Testis (tissue), 2 donors: Measurements from ENCODE around the gene SLC4A4.

Experiments used
- CTCF ChIP-seq, 3 experiments: fragments of 450-650 bp in 2 of 3; fragments of 200-600 bp in 1 of 3; sonication (generic) in 1 of 3; IDR thresholded peaks; one replicate each; pipeline ENCODE4 v1.5.1; 2016 to 2019; ENCODE audit warnings: antibody characterized with exemption in 3 of 3, mild to moderate bottlenecking in 2 of 3, moderate library complexity in 1 of 3
- POLR2A ChIP-seq: fragments of 450-650 bp; IDR thresholded peaks from one replicate; pipeline ENCODE4 v1.6.1; 2017; ENCODE audit warnings: antibody characterized with exemption, mild to moderate bottlenecking, moderate library complexity

DNA sequence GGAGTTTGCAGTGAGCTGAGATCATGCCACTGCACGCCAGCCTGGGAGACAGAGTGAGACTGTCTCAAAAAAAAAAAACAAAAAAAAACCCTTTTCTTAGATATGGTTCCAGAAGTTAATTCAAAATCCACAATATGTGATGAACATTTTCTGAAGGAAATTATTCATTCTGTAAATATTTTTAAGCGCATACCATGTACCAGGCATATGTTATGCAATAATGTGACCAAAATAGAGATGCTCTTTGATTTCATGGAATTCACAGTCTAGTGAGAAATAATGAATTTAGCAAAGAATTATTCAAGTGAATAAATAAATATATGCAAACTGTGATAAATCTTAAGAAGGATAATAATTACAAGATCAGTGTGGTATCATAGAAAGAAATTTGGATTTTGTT, 270.3 kb downstream of the SLC4A4 start:
- TF ChIP-seq CTCF (IDR thresholded peaks at IDR 0.05): no peak
- no peak for TF ChIP-seq POLR2A
